CD4-positive, alpha-beta memory T cell (primary cell): ENCODE measurements around the gene ILK. TPM values are rescaled to one million over a fixed set of nuclear protein-coding genes. Genes with fewer than 3 reads are reported as not detected.

Experiments
- CTCF ChIA-PET: fragments of 350-600 bp; sonication (Branson Sonifier 250); formaldehyde crosslinking; loops from one replicate; lab custom pipeline; 2021; ENCODE audit warnings: inconsistent platforms; ENCODE audit not compliant: partially characterized antibody; lab: Charles Lee
- POLR2A ChIA-PET: fragments of 350-600 bp; sonication (Branson Sonifier 250); formaldehyde crosslinking; loops from one replicate; lab custom pipeline; 2021; ENCODE audit not compliant: partially characterized antibody; lab: Charles Lee
- DNase-seq, 5 donors: peaks; one replicate each; pipeline versions ENCODE4 v3.0.0 to v3.0.0-alpha.2; 2020 to 2022; ENCODE audit warnings: mixed read lengths in 1 of 5
- H3K27ac ChIP-seq: one replicate; pipeline ENCODE4 v1.7.0; 2013; ENCODE audit warnings: low read depth, low read length
- H3K27me3 ChIP-seq: 2 replicates; pipeline ENCODE4 v1.7.0; 2013; ENCODE audit warnings: mild to moderate bottlenecking, low read length, moderate library complexity; ENCODE audit not compliant: insufficient read depth
- H3K36me3 ChIP-seq: 2 replicates; pipeline ENCODE4 v1.7.0; 2013; ENCODE audit warnings: mild to moderate bottlenecking, low read length, moderate library complexity; ENCODE audit not compliant: insufficient read depth
- H3K4me1 ChIP-seq: 2 replicates; pipeline ENCODE4 v1.7.0; 2013; ENCODE audit warnings: mild to moderate bottlenecking, low read length, moderate library complexity; ENCODE audit not compliant: insufficient read depth
- H3K4me3 ChIP-seq, 2 donors: one replicate each; pipeline ENCODE4 v1.7.0; 2013; ENCODE audit warnings: low read length in 2 of 2, mild to moderate bottlenecking in 1 of 2
- H3K9me3 ChIP-seq, 2 donors: one replicate each; pipeline ENCODE4 v1.7.0; 2013; ENCODE audit warnings: low read length in 2 of 2, control low read depth in 1 of 2; ENCODE audit not compliant: control insufficient read depth in 1 of 2
- H3K27ac Mint-ChIP-seq, 7 donors: one replicate each; pipeline ENCODE4 v1.8.0; 2020 to 2021; ENCODE audit warnings: mixed read lengths in 7 of 7, mild to moderate bottlenecking in 6 of 7, inconsistent platforms in 3 of 7, moderate library complexity in 3 of 7
- H3K27me3 Mint-ChIP-seq, 2 donors: one replicate each; pipeline ENCODE4 v1.8.0; 2020 to 2021; ENCODE audit warnings: mixed read lengths in 2 of 2
- H3K36me3 Mint-ChIP-seq, 2 donors: one replicate each; pipeline ENCODE4 v1.8.0; 2020 to 2021; ENCODE audit warnings: mixed read lengths in 2 of 2, inconsistent platforms in 1 of 2, mild to moderate bottlenecking in 1 of 2
- H3K4me1 Mint-ChIP-seq, 4 donors: one replicate each; pipeline ENCODE4 v1.8.0; 2020 to 2021; ENCODE audit warnings: mixed read lengths in 4 of 4, mild to moderate bottlenecking in 1 of 4
- H3K4me3 Mint-ChIP-seq, 8 donors: one replicate each; pipeline ENCODE4 v1.8.0; 2020 to 2021; ENCODE audit warnings: mixed read lengths in 8 of 8, mild to moderate bottlenecking in 7 of 8, moderate library complexity in 6 of 8, inconsistent platforms in 3 of 8
- H3K9me3 Mint-ChIP-seq, 8 donors: one replicate each; pipeline ENCODE4 v1.8.0; 2020 to 2021; ENCODE audit warnings: mixed read lengths in 8 of 8, mild to moderate bottlenecking in 5 of 8, inconsistent platforms in 3 of 8, moderate library complexity in 1 of 8
- intact Hi-C: fragments of 100-400 bp; cut with micrococcal nuclease; formaldehyde crosslinking; loops from one replicate; pipeline ENCODE4 v1.15.1; 2023
- polyA plus RNA-seq, 2 donors: library from polyadenylated mRNA; unstranded; fragments of 300-500 nt; fragmentation: Illumina TruSeq; gene quantifications; one replicate each; pipeline ENCODE4 v1.2.3, GENCODE V29; 2021
- total RNA-seq, 2 experiments: library from RNA; stranded (reverse); gene quantifications; one replicate each; pipeline ENCODE4 v1.2.3, GENCODE V29; 2021

Gene ILK
- total and polyA plus RNA-seq, 4 experiments from 2014 or later: 121 to 132 (median 130) TPM

- Mint-ChIP-seq H3K9me3 (peaks cover 0 to 27% (median 24%) of the 10 kb centered on the region in 8 donors), H3K27ac (no peak overlapping the region), H3K4me1 (peaks cover 0 to 2% (median 0%) of the 10 kb centered on the region in 4 donors), H3K36me3 (peaks cover 37 to 40% of the 10 kb centered on the region in 2 donors), H3K27me3 (no peaks in the 10 kb centered on the region), H3K4me3 (no peak overlapping the region)
- DNase-seq: no peak
- intact Hi-C loops: no loop called here
- H3K4me1 ChIP-seq: no peaks in the 10 kb centered on the region
- peaks cover 0 to 10% of the 10 kb centered on the region in 2 donors for H3K9me3 ChIP-seq
- no peaks in the 10 kb centered on the region for H3K36me3 ChIP-seq
- ChIA-PET CTCF (interaction anchor here (0.5 to 1.1 kb wide), 4 partner anchors 63 to 239 kb away, joined by 3 read pairs; no protein-coding TSS in a partner anchor), POLR2A (interaction anchor here (1.0 kb wide), 1 partner anchor 24 kb away, joined by 3 read pairs; the partner anchor contains the start of gene TAF10)
- H3K4me3 ChIP-seq: no peak overlapping the region
- no peaks in the 10 kb centered on the region for H3K27me3 ChIP-seq
- no peak overlapping the region for H3K27ac ChIP-seq
Observed at GRCh38 chr11:6587360-6587953, 16.1 kb upstream of the ILK start.

GRCh38 chr11:6588018-6588417, 15.6 kb upstream of the ILK start:
- Histone ChIP-seq H3K27me3 (no peaks in the 10 kb centered on the region), H3K4me1 (no peaks in the 10 kb centered on the region), H3K36me3 (no peaks in the 10 kb centered on the region), H3K9me3 (peaks cover 0 to 9% of the 10 kb centered on the region in 2 donors), H3K27ac (no peak overlapping the region), H3K4me3 (no peak overlapping the region)
- Mint-ChIP-seq H3K9me3 (peaks cover 0 to 21% (median 20%) of the 10 kb centered on the region in 8 donors), H3K27ac (no peak overlapping the region), H3K4me3 (no peak overlapping the region), H3K4me1 (peaks cover 0 to 4% (median 1%) of the 10 kb centered on the region in 4 donors), H3K27me3 (no peaks in the 10 kb centered on the region), H3K36me3 (peaks cover 33 to 36% of the 10 kb centered on the region in 2 donors)
- ChIA-PET POLR2A (no interaction called here), CTCF (interaction anchor here (0.9 kb wide), 1 partner anchor 118 kb away, joined by 3 read pairs; no protein-coding TSS in a partner anchor)
- no peak for DNase-seq
- intact Hi-C loops: no loop called here

GRCh38 chr11:6594142-6594768, 9.3 kb upstream of the ILK start:
- H3K4me3 Mint-ChIP-seq: no peak overlapping the region
- ChIA-PET POLR2A (interaction anchor here (0.9 to 2.4 kb wide), 5 partner anchors 10 to 89 kb away, joined by 3 to 9 read pairs (median 6); partner anchors contain the start of genes MRPL17, TAF10 and TPP1), CTCF (interaction anchor here (1.1 to 1.8 kb wide), 4 partner anchors 10 to 88 kb away, joined by 3 to 5 read pairs (median 4); partner anchors contain the start of genes MRPL17 and TPP1)
- no peaks in the 10 kb centered on the region for H3K9me3 Mint-ChIP-seq
- no peak overlapping the region for H3K4me3 ChIP-seq
- H3K27ac ChIP-seq: no peak overlapping the region
- H3K36me3 Mint-ChIP-seq: peaks cover 39 to 62% of the 10 kb centered on the region in 2 donors
- peak overlapping the region in 3 of 7 donors; percentile 14 to 70 (median 63) for H3K27ac Mint-ChIP-seq
- DNase-seq: no peak
- H3K4me1 Mint-ChIP-seq: peaks cover 24 to 42% (median 30%) of the 10 kb centered on the region in 4 donors
- H3K27me3 ChIP-seq: no peaks in the 10 kb centered on the region
- no peaks in the 10 kb centered on the region for H3K27me3 Mint-ChIP-seq
- H3K4me1 ChIP-seq: peaks cover 4% of the 10 kb centered on the region
- H3K36me3 ChIP-seq: peaks cover 18% of the 10 kb centered on the region
- intact Hi-C loops: no loop called here
- H3K9me3 ChIP-seq: no peaks in the 10 kb centered on the region

GRCh38 chr11:6596239-6596877, 7.2 kb upstream of the ILK start:
- Mint-ChIP-seq H3K27ac (peak overlapping the region in 2 of 7 donors; percentile 11 to 57), H3K9me3 (no peaks in the 10 kb centered on the region), H3K4me3 (no peak overlapping the region), H3K36me3 (peaks cover 46 to 72% of the 10 kb centered on the region in 2 donors), H3K4me1 (peaks cover 25 to 47% (median 35%) of the 10 kb centered on the region in 4 donors), H3K27me3 (no peaks in the 10 kb centered on the region)
- Histone ChIP-seq H3K36me3 (peaks cover 39% of the 10 kb centered on the region), H3K27ac (no peak overlapping the region), H3K4me1 (peaks cover 8% of the 10 kb centered on the region), H3K9me3 (no peaks in the 10 kb centered on the region), H3K27me3 (no peaks in the 10 kb centered on the region), H3K4me3 (no peak overlapping the region)
- intact Hi-C loops: no loop called here
- CTCF ChIA-PET: interaction anchor here (0.9 to 1.3 kb wide), 3 partner anchors 8 to 87 kb away, joined by 3 to 4 read pairs (median 4); partner anchors contain the start of genes ILK and MRPL17
- POLR2A ChIA-PET: interaction anchor here (1.0 to 2.0 kb wide), 3 partner anchors 16 to 87 kb away, joined by 3 to 7 read pairs (median 6); partner anchors contain the start of genes MRPL17, TAF10 and TPP1
- no peak for DNase-seq

GRCh38 chr11:6598555-6598954, 5.0 kb upstream of the ILK start:
- Histone ChIP-seq H3K4me3 (no peak overlapping the region), H3K27ac (no peak overlapping the region), H3K27me3 (no peaks in the 10 kb centered on the region), H3K4me1 (peaks cover 25% of the 10 kb centered on the region), H3K36me3 (peaks cover 44% of the 10 kb centered on the region), H3K9me3 (no peaks in the 10 kb centered on the region)
- CTCF ChIA-PET: interaction anchor here (0.9 to 1.2 kb wide), 2 partner anchors 67 to 85 kb away, joined by 3 to 4 read pairs; partner anchors contain the start of gene MRPL17
- Mint-ChIP-seq H3K27me3 (no peaks in the 10 kb centered on the region), H3K27ac (peak overlapping the region in 2 of 7 donors; percentile 37 to 77), H3K9me3 (no peaks in the 10 kb centered on the region), H3K4me1 (peaks cover 30 to 40% (median 34%) of the 10 kb centered on the region in 4 donors), H3K36me3 (peaks cover 39 to 65% of the 10 kb centered on the region in 2 donors), H3K4me3 (no peak overlapping the region)
- intact Hi-C loops: no loop called here
- POLR2A ChIA-PET: interaction anchor here (1.4 to 2.3 kb wide), 2 partner anchors 14 to 20 kb away, joined by 4 to 12 read pairs; partner anchors contain the start of genes TAF10 and TPP1
- DNase-seq: no peak

GRCh38 chr11:6599449-6599848, 4.1 kb upstream of the ILK start:
- POLR2A ChIA-PET: interaction anchor here (1.4 to 2.3 kb wide), 2 partner anchors 13 to 20 kb away, joined by 4 to 12 read pairs; partner anchors contain the start of genes TAF10 and TPP1
- H3K9me3 ChIP-seq: no peaks in the 10 kb centered on the region
- Mint-ChIP-seq H3K9me3 (no peaks in the 10 kb centered on the region), H3K36me3 (peaks cover 32 to 56% of the 10 kb centered on the region in 2 donors), H3K27me3 (no peaks in the 10 kb centered on the region), H3K27ac (peak overlapping the region in 2 of 7 donors; percentile 17 to 37), H3K4me3 (no peak overlapping the region), H3K4me1 (peaks cover 21 to 31% (median 25%) of the 10 kb centered on the region in 4 donors)
- CTCF ChIA-PET: interaction anchor here (0.9 to 1.2 kb wide), 3 partner anchors 68 to 84 kb away, joined by 3 to 4 read pairs (median 3); partner anchors contain the start of gene MRPL17
- H3K27me3 ChIP-seq: no peaks in the 10 kb centered on the region
- intact Hi-C loops: no loop called here
- H3K4me1 ChIP-seq: peaks cover 22% of the 10 kb centered on the region
- H3K36me3 ChIP-seq: peaks cover 44% of the 10 kb centered on the region
- H3K27ac ChIP-seq: no peak overlapping the region
- H3K4me3 ChIP-seq: no peak overlapping the region
- DNase-seq: no peak
